Measurements from ENCODE around the gene SLC30A7.

The SLC30A7 gene

DNA sequence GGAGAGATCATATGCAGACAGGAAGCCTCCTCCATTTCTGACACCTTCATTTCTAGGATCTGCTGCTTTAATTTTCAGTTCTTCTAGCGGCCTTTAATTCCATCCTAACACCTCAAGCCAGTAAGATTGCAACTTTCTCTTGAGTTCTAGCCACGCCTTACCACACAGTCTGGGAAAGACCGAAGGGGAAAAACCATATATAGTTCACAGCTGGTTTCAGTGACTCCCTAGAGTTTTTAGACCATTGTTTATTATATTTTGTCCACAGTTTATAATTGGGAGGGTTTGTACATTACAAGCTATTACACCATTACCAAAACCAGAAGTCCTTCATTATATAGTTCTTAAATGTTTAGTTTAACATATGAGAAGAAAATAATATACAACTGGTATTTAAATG is 92.2 kb downstream of the SLC30A7 start:
- DNase-seq = no peak

GRCh38 chr1:100989306-100990077 is 93.6 kb downstream of the SLC30A7 start:
- DNase-seq = peak; percentile 85

DNA sequence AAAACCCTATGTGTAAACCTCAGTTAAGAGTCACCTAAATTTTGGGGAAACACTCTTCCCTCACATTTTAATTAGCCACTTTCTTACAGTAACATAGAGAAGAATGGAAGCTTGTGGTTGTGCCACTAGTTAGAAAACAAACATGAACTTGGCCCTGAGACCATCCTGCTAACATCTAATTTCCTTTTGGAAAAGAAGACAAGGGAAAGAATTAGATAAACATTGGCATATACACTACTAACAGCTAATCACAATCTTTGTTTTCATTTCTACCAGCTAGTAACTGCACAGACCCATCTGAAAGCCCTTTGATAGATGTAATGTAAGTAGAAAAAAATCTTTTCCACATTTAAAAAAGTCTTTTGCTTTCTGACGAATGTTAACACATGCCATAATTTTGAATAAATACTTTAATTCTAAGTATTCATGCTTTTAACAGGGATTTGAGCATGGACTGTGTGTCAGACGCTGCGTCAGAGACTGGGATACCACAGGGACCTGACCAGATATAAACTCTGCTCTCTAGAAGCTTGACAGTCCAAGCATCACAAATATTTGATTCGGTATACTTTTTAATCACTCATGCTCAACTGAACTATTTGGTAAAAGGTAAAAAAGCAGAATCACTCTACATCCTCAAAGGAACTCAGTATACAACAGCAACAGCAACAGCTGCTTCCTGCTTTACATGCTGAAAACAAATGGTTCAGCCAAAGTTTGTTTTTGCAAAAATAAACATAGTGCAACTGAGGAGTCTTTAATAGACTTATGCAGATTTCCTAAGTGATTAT is 99.5 kb downstream of the SLC30A7 start:
- DNase-seq = no peak

DNA sequence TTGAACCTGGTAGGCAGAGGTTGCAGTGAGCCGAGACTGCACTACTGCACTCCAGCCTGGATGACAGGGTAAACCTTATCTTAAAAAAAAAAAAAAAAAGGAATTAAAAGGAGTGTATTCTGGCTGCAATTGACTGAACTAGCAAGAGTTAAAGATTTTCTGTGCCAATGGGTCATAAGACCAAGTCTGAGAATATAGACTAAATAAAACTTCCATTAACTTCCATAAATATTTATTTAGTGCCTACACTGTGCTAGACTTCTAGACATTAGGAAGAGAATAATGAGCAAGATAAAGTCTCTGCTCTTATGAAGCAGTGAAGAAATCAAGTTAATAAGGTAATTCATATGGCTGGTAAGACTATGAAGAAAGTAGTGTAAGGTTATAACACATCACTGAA is 102.5 kb downstream of the SLC30A7 start:
- DNase-seq = no peak

DNA sequence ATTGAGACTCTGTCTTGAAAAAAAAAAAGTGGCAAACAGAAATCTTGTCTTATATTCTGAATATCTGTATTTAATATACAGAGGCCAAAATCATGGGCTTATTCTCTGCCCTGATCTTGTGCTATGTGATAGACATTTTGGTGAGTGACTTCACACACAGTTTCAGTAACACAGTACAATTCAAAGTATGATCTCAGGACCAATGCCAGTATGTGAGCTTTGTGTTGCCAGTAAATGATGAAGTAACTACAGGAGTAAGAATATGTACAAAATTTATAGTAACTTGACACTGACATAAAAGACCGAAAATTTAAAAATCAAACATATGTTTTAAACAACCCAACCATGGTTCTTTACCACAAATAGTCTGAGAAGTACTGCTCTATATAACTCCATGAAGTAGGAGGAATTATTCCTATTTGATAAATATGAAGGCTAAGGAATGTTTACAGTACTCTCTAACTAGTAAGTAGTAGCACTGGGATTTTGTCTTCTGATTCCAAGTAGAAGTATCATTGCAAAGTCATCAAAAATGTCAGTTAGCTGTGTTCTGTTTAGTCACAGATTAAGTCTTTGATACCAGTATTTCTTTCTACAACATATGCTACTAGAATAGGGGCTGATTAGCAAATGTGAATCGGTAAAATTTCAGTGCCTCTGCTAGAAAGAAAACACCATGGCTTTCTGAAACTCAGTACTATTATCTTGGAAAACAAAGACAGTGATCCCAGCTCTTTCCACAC is 104.4 kb downstream of the SLC30A7 start:
- no peak for DNase-seq

DNA sequence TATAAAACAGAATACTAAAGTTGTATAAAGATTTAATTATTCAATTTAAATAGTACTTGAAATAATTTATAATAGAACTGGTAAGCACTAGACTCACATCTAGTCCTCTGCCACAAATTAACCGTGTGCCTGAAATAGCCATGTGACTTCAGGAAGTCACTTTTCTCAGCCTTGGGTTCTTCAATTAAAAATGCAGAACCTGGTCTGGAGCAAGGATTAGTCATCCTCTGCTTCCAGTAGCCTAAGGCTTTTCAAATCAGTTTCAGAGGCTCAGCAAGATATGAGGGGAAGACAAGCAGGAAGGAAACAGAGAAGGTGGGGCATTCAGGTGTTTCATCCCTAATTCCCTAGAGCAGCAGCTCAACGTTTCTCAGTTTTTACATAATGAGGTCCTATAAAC is 106.7 kb downstream of the SLC30A7 start:
- no peak for DNase-seq

DNA sequence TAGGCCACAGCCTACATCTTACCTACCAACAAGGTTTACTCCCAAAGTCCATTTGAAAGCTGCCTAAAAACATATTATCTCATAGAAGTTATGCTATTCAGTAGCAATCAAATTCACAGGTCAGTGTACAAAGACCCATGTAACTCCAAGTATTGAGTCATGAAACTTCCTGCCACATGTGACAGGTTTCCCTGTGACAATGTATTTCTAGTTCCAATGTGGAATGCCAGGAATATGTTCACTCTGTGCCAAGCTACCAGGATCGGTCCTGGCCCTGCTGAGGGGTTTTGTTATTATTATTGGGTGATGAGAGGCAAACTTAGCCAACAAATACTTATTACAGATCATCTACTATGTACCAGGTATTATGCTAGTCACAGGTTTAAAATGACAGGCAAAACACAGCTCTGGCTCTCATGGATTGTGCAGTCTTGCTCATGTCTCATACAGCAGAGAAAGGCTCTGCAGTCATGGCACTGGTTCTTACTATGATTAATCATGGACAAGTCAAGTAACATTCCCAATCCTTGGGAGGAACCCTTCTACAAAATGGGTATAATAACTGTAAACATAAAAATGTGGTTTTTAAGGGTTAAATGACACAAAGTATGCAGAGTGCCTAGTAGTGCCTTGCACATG is 107.2 kb downstream of the SLC30A7 start:
- DNase-seq = no peak

GRCh38 chr1:101004061-101004460 is 108.2 kb downstream of the SLC30A7 start:
- peak; percentile 41 for DNase-seq

DNA sequence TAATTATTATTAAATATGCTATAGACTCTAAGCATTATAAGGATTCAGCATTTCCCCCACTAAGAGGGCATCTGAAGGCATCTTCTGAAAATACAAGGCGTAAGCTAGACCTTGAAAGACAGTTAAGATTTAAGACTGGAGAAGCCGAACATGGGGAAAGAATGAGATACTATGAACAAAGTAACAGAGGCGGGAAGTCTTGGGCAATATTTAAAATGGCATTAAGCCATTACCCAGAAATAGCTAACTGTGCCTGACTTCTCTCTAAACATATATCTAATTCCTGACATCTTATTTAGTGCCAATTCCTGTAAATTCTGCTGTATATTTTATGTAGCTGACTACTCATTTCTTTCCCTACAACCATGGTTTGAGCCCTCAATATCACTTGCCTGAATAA is 108.8 kb downstream of the SLC30A7 start:
- peak; percentile 55 for DNase-seq

DNA sequence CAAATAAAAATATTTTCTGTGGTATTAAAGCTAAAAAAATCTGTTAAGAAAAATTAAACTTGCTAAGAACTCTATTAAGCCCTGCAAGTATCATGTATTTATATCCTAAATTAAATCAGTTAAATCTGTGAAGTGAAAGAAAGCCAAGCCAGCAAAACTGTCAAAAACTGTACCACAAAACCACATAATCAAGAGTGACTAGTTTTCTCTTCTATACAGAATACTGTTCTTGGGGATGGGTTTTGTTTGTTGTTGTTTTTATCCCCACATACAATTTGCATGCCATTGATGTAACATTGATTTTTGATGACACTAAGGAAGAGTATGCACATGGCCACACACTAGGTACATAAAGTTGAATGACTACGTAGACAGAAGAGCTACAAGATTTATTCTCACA is 109.3 kb downstream of the SLC30A7 start:
- DNase-seq = no peak

DNA sequence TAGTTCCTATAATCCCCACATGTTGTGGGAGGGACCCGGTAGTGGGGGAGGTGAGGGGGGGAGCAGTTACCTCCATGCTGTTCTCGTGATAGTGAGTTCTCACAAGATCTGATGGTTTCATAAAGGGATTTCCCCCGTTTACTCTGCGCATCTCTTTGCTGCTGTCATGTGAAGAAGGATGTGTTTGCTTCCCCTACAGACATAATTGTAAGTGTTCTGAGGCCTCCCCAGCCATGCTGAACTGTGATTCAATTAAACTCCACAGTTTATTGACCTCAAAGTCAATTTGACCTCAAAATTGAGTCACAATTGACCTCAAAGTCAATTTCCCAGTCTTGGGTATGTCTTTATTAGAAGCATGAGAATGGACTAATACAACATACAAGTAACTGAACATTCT is 110.0 kb downstream of the SLC30A7 start:
- DNase-seq = no peak

DNA sequence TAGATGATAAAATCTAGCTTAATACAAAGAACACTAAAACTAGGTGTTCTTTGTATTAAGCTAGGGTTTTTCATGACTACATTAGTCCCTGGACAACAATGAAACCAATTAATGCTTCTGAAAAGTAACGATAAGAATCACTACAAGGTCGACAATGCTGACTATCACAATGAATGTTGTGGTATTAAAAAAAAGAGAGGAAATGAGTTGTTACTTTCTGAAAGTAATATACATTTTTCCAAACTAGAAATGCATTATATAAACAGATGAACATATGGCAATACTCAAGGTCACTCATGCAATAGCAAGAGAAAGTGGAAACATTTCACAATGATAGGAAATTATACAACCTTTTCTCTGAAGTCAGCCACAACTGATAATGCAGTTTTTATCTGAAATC is 110.7 kb downstream of the SLC30A7 start:
- peak; percentile 21 for DNase-seq

DNA sequence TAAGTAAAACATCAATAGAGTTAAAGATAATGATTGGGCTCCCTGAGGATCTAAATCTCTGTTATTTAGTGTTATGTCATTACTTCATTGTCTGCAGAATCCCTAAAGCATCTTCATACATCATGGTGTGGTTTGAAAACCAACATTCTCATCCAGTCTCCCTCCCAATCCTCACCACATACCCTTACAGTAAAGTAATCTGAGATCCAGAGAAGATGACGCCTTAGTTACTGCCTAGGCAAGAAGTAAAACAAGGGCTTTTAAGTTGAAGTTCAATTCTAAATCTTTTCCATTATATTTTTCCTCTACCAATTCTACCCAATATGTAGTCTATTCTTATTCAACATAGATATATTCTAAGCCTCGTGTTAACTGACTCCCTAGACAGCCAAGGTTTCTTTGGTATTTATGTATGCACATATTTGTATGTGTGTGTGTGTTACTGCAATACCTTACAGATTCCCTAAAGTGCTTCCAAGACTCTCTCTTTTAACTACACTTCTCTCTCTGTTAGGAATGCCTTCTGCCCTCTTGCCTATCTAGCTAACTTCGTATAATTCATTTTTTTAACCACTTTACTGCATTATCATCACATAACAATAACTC is 112.4 kb downstream of the SLC30A7 start:
- DNase-seq = peak; percentile 42

DNA sequence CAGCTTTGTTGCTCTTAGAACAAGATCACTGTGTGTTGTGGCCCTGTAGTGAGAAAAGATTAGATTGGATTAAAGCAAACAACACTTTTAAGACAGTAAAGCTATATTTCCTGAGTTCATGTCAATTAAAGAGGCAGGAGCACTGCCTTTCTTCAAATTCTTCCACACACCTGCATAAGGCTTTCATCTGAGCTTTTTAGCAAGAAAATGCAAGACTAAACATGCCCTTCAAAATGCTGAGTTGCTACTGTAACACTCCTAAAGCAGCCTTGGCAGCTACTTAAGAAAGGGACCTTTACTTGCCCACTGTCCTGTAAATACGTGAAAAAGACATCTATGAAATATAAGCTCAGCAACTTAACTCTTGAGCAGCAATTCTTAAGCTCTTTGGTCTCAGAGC is 117.9 kb downstream of the SLC30A7 start:
- no peak for DNase-seq

DNA sequence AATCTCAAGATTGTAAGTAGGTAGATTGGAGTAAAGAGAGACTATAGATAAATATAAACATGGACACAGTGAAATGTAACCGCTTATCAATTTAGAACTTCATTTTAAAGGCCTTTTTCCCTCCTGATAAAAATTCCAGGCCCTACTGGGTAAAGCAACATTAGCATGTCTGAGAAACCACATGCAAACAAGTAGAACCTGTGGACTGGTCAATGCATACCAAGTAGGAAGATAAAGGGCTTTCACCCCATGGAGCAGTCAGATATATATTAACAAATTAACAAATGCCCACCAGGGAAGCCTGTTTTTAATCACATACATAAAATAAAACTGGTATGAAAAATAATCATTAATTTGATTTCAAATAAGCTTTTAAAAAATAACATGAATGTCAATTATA is 121.6 kb downstream of the SLC30A7 start:
- no peak for DNase-seq

DNA sequence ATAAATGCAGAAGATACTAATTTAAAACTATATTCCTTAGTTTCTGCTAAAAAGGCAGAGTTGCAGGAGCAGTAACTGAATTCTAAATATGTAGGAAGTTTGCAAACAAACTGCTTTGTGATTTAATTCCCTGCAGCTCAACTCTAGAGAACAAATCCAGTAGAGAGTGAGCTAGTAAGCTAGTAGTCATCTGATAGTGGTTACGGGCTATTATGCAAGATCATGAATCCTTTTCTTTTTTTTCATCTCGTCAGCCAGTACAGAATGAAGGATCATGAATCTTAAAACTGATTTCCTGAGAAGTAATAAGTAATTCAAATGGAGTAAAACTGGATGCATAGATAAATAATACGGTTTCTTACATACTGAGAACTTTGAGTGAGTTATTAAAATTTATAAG is 126.4 kb downstream of the SLC30A7 start:
- DNase-seq = peak; percentile 44

DNA sequence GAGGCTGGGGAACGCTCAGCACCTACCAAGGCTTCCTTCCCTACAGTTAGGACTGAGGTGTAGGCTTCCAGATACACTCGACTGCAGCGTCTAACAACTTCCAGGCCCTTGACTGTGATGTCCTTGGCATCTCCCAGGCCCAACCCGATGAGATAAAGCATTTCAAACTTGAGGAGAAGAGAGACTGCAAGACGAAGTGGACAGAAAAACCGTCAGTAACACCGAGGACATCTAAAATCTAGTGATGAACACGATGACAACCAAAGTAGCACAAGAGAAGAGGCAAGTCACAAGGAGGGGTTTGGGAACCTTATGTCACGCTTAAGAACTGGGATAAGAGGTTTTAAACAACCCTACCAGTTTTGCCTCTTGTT is 129.4 kb downstream of the SLC30A7 start:
- DNase-seq = no peak

DNA sequence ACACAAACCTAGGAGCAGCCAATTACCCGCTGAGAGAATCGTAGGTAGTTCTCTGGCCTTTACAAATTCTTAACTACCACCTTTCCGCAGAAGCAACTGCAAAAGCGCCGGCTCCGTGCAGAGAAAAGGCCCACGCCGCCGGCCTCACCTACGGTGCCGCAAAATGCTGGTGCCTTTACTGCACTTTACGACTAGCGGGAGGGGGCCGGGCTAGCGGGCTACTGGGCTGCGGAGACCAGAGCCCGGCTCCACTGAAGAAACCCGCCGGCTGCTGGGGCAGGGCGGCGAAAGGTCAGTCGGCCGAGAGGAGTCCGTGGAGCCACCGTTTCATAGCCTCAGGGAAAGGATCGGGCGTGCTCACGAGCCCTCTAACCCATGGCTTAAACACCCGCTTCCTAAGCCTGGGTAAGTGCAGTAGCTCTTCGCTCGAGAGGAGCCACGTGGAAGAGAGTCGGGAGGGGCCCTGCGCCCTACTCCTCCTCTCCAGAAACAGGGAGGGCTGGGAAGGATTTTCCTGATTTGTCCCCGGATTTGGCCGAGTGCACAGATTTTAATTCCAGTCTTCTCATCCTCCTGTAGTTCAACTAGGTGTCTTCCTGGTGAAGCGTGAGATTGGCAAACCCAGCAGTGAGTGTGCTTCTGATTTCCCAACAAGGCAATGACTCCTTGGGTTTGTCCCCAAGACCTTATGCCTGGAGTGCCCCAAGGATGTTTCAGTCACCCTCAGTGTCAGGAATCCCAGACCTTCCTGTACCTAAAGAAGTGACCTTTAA is 130.0 kb downstream of the SLC30A7 start, which contains the start of gene DPH5:
Gene DPH5, minus strand, starts transcription at position 128 of the 773 bp plus-strand sequence. CDS start 341 bp downstream, outside the sequence.
- peak; percentile 92 for DNase-seq

- no peak for DNase-seq
Observed at GRCh38 chr1:101026430-101026788, 130.5 kb downstream of the SLC30A7 start.

GRCh38 chr1:101027194-101027772 is 131.4 kb downstream of the SLC30A7 start:
- DNase-seq = no peak

- no peak for DNase-seq
Observed at GRCh38 chr1:101028466-101028865, 132.6 kb downstream of the SLC30A7 start.

- no peak for DNase-seq
Observed at GRCh38 chr1:101029184-101029583, 133.3 kb downstream of the SLC30A7 start.
